Measurements from ENCODE around the gene CDK5RAP2. TPM values are rescaled to one million over a fixed set of nuclear protein-coding genes. Genes with fewer than 3 reads are reported as not detected.

The CDK5RAP2 gene
- total RNA-seq, 4 donors from 2014 or later = 48.1 to 127 (median 76.7) TPM

DNA sequence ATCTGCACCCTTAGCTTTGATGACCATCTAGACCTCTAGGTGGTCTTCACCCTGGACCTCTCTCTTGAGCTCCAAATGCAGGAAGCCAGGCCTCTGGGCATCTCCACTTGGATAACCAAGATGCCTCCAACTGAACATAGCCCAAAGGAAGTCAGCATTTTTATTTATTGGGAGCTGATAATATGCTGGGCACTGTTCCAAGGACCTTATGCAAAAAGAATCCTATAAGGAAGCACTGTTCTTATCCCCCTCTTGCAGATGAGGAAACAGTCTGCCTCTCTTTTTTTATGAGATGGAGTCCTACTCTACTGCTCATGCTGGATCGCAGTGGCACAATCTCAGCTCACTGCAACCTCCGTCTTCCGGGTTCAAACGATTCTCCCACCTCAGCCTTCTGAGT is 219.9 kb downstream of the CDK5RAP2 start:
- Histone ChIP-seq H3K4me3 (no peak overlapping the region), H3K27ac (no peak overlapping the region), H3K36me3 (peaks cover 0 to 4% (median 0%) of the 10 kb centered on the region in 3 donors), H3K27me3 (no peaks in the 10 kb centered on the region), H3K4me1 (no peaks in the 10 kb centered on the region), H3K9me3 (no peaks in the 10 kb centered on the region)
- no peak for DNase-seq (ENCODE audit: low spot score in 2 of 2)
- 76 to 82% methylated on average over 4 of the region's 4 CpGs for WGBS, 2 donors
- TF ChIP-seq POLR2A (IDR thresholded peaks at IDR 0.05) (no peak), EP300 (IDR thresholded peaks at IDR 0.05) (no peak), CTCF (IDR thresholded peaks at IDR 0.05) (no peak)

GRCh38 chr9:120358877-120359276 is 221.1 kb downstream of the CDK5RAP2 start:
- TF ChIP-seq POLR2A (IDR thresholded peaks at IDR 0.05) (no peak), CTCF (IDR thresholded peaks at IDR 0.05) (no peak)
- H3K4me3 ChIP-seq = no peak overlapping the region
- peaks cover 0 to 4% (median 0%) of the 10 kb centered on the region in 3 donors for H3K36me3 ChIP-seq
- no peaks in the 10 kb centered on the region for H3K9me3 ChIP-seq
- WGBS, 2 donors = 91 to 93% methylated on average over 7 of the region's 7 CpGs
- no peak for DNase-seq (ENCODE audit: low spot score in 2 of 2)
- no peaks in the 10 kb centered on the region for H3K27me3 ChIP-seq
- H3K27ac ChIP-seq = no peak overlapping the region
- H3K4me1 ChIP-seq = no peaks in the 10 kb centered on the region

DNA sequence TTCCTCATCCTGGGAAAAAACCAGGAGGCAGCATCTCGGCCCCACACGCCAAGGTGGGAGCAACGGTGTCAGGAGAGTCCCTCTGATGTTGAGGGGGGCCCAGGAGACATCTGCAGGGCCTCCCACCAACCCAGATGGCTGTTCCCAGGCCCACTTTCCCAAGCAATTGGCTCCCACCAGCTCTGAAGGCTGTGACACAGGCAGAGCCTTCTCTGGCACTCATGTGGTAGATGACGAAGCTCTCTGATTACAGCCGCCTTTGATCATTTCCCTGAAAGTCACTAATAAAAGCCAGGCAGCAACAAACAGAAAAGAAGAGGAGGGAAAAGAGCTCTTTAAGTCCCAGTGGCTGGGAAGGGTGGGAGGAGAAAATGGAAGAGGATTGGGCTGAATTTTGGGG is 226.5 kb downstream of the CDK5RAP2 start:
- H3K27ac ChIP-seq = no peak overlapping the region
- H3K27me3 ChIP-seq = no peaks in the 10 kb centered on the region
- TF ChIP-seq CTCF (IDR thresholded peaks at IDR 0.05) (no peak), POLR2A (IDR thresholded peaks at IDR 0.05) (no peak), EP300 (IDR thresholded peaks at IDR 0.05) (no peak)
- no peaks in the 10 kb centered on the region for H3K4me1 ChIP-seq
- peaks cover 0 to under 1% (median 0%) of the 10 kb centered on the region in 3 donors for H3K36me3 ChIP-seq
- WGBS, 2 donors = 62 to 66% methylated on average over 5 of the region's 5 CpGs
- H3K9me3 ChIP-seq = no peaks in the 10 kb centered on the region
- H3K4me3 ChIP-seq = no peak overlapping the region
- DNase-seq (ENCODE audit: low spot score in 2 of 2) = no peak

DNA sequence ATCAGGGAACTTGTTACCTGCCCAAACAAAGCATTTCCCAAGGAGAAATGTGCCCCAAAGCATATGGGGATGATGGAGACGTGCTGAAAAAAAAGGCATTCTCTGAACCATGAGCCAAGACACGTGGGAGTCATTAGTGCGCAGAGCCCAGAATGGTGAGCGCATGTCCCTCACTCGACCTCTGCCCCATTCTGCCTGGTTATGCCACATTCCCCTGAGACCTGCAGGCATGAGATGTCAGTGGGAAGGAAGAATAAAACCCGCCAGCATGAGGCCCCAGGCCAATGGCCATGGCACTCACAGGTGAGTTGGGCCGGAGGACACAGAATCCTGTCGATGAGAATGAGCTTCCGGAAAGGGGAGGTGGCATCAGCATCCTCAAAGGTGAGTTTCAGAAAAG is 228.9 kb downstream of the CDK5RAP2 start:
- 65 to 67% methylated on average over 9 of the region's 9 CpGs for WGBS, 2 donors
- no peak overlapping the region for H3K4me3 ChIP-seq
- H3K27ac ChIP-seq = no peak overlapping the region
- TF ChIP-seq CTCF (IDR thresholded peaks at IDR 0.05) (no peak), EP300 (IDR thresholded peaks at IDR 0.05) (no peak), POLR2A (IDR thresholded peaks at IDR 0.05) (no peak)
- H3K4me1 ChIP-seq = no peaks in the 10 kb centered on the region
- H3K36me3 ChIP-seq = no peaks in the 10 kb centered on the region
- DNase-seq (ENCODE audit: low spot score in 2 of 2) = no peak
- H3K27me3 ChIP-seq = no peaks in the 10 kb centered on the region
- H3K9me3 ChIP-seq = no peaks in the 10 kb centered on the region

GRCh38 chr9:120350596-120350995 is 229.4 kb downstream of the CDK5RAP2 start:
- no peaks in the 10 kb centered on the region for H3K36me3 ChIP-seq
- no peak overlapping the region for H3K4me3 ChIP-seq
- no peak overlapping the region for H3K27ac ChIP-seq
- TF ChIP-seq EP300 (IDR thresholded peaks at IDR 0.05) (no peak), POLR2A (IDR thresholded peaks at IDR 0.05) (no peak), CTCF (IDR thresholded peaks at IDR 0.05) (no peak)
- H3K9me3 ChIP-seq = no peaks in the 10 kb centered on the region
- 68 to 79% methylated on average over 4 of the region's 4 CpGs for WGBS, 2 donors
- H3K27me3 ChIP-seq = no peaks in the 10 kb centered on the region
- no peaks in the 10 kb centered on the region for H3K4me1 ChIP-seq
- no peak for DNase-seq (ENCODE audit: low spot score in 2 of 2)
